T-helper 1 cell treated with Interleukin-12 subunit alpha and Interleukin-12 subunit beta and Interleukin-4 antibody, amounts not matched to agents 30 ng/mL and 1 ng/mL, for 36 hours (primary cell): Measurements from ENCODE around the gene MAP2K5. TPM values are rescaled to one million over a fixed set of nuclear protein-coding genes. Genes with fewer than 3 reads are reported as not detected.

Source experiments
- intact Hi-C: fragments of 100-400 bp; cut with micrococcal nuclease; formaldehyde crosslinking; loops from one replicate; pipeline ENCODE4 v1.15.1; 2024
- total RNA-seq: library from RNA; stranded (reverse); gene quantifications from 2 replicates; pipeline ENCODE4 v1.2.3, GENCODE V29; 2022

MAP2K5 gene
- total RNA-seq, 1 donor from 2014 or later: 21.2 TPM

DNA sequence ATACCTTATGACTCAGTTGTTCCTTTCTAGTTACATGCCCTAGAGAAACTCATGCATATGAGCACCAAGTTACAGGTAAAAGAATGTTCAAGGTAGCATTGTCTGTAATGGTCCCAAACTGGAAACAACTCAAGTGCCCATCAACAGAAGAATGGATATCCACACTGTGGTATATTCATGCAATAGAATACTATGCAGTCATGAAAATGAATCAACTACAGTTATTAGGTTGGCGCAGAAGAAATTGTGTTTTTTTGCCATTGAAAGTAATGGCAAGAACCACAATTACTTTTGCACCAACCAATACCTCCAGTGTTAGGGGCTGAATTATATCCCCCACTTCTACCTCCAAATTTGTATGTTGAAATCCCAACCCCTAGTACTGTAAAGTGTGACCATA is 307.0 kb downstream of the MAP2K5 start:
- intact Hi-C loops: no loop called here

DNA sequence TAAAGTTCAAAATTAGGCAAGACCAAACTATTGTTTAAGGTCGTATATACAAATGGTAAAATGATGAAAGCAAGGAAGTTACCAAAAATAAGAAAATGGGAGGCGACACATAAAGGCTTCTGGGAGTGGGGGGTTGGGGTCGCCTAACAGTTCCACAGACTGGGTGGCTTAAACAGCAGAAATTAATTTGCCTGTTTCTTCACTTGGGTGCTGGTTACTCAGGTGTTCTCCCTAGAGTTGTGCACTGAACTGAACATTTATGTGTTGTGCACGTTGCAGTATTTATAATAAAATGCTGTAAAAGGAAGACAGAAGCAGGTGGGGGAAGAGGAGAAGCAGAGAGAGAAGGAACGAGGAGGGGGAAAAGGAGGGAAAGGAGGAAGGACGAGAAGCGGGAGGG is 307.8 kb downstream of the MAP2K5 start:
- intact Hi-C loops: no loop called here

DNA sequence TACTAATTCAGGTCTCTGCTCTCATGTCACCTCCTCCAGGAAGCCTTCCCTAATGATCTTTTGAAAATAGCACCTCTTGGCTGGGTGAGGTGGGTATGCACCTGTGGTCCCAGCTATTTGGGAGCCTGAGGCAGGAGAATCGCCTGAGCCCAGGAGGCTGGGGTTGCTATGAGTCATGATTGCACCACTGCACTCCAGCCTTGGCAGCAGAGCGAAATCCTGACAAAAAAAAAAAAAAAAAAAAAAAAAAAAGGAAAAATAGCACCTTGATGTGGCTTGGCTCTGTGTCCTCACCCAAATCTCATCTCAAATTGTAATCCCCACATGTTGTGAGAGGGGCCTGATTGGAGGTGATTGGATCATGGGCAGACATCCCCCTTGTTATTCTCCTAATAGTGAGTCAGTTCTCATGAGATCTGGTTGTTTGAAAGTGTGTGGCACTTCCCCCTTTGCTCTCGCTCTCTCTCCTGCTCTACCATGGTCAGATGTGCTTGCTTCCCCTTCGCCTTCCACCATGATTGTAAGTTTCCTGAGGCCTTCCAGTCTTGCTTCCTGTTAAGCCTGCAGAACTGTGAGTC is 308.6 kb downstream of the MAP2K5 start:
- intact Hi-C loops: no loop called here

DNA sequence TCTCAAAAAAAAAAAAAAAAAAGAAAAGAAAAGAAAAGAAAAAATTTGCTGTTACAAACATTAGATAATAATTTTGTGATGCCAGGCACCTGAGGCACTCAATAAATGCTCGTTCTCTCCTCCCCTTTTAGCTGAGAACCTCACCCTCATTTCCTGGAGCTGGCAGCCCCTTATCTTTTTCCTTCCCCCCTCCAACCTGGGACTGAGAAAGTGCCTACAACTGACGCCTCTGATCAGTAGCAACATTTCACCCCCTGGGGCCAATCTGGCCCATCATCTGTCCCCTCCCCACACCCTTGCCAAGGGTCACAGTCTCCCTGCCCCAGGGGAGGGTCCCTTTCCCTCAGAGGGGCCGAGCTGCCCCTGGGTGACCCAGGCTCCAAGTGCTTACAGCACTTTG is 309.9 kb downstream of the MAP2K5 start:
- intact Hi-C loops: no loop called here

DNA sequence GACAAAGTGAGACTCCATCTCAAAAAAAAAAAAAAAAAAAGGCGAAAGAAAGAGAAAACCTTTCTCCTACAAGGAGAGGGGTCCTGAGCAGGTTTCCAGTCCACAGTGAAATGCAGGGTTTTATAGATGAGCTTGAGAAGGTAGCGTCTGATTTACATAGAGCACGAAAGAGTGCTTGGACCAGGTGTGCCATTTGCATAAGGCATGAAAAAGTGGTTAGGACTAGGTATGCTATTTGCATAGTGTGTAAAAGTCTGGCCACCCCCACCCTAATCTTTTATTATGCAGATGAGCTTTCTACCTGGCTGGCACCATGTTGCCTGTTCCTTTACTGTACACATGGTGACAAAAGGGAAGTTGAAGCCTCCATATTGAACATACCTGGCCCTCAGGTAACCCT is 311.0 kb downstream of the MAP2K5 start:
- intact Hi-C loops: no loop called here

DNA sequence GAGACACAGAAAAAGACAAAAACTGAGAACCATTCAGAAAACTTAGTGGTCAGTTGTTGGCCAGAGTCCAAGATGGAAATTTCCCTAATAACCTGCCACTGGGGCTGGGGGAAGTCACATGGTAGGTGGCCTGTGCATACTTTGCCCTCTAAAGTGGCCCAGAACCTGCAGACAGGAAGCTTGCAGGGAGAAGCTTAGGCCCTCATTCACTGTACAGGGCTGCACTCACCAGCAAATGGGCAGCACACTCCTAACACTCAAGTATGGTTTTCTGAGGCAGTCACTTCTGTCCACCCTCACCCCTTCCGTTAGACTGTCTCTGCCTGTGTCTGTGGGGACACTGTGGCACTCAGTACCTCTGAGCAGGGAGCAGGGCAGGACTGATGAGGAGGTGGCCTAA is 311.9 kb downstream of the MAP2K5 start:
- intact Hi-C loops: no loop called here

DNA sequence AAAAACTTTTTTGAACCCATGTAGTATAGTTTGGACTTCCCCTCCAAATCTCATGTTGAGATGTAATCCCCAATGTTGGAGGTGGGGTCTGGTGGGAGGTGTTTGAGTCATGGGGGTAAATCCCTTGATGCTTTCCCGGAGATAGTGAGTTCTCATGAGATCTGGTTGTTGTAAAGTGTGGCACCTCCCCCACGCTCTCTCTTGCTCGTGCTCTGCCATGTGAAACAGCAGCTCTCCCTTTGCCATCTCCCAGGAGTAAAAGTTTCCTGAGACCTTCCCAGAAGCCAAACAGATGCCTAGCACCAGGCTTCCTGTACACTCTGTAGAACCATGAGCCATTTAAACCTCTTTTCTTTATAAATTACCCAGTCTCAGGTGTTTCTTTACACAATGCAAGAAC is 313.3 kb downstream of the MAP2K5 start:
- intact Hi-C loops: no loop called here

Other genes with a start within 250 kb of the MAP2K5 start
- 4.1 and 4.6 TPM in 2 replicates for gene C15orf61, start 21.6 kb upstream of the MAP2K5 start, total RNA-seq